GM10266 (cell line): ENCODE data around the gene NKG7.

Experiments used
- DNase-seq: peaks from one replicate; pipeline ENCODE4 v3.0.0; 2012; ENCODE audit errors: extremely low spot score
- CTCF ChIP-seq: IDR thresholded peaks from 2 replicates; pipeline ENCODE4 v1.5.1; 2012; ENCODE audit warnings: mild to moderate bottlenecking, low read depth; ENCODE audit not compliant: control insufficient read depth, insufficient read depth; ENCODE audit errors: missing control alignments

NKG7 gene

GRCh38 chr19:51346742-51347141 lies 25.7 kb downstream of the NKG7 start:
- DNase-seq = no peak
- no peak for TF ChIP-seq CTCF

- TF ChIP-seq CTCF = no peak
- DNase-seq = no peak
Observed at GRCh38 chr19:51345076-51345620, 27.3 kb downstream of the NKG7 start.

- no peak for DNase-seq
Observed at GRCh38 chr19:51342631-51343569, 29.6 kb downstream of the NKG7 start.

GRCh38 chr19:51341976-51342580 lies 30.4 kb downstream of the NKG7 start, which contains the start of gene VSIG10L:
TSS of gene VSIG10L (minus strand) at chr19:51342139. CDS start at chr19:51342124, 15 bp downstream.
- no peak for DNase-seq
- TF ChIP-seq CTCF = no peak

More at GRCh38 chr19:51342631-51343569, 29.6 kb downstream of the NKG7 start:
- no peak for TF ChIP-seq CTCF

- TF ChIP-seq CTCF = no peak
Observed at GRCh38 chr19:51341066-51341465, 31.4 kb downstream of the NKG7 start.

GRCh38 chr19:51339687-51340656 lies 32.5 kb downstream of the NKG7 start:
- TF ChIP-seq CTCF = peak; percentile 57
- DNase-seq = peak; percentile 100

More at GRCh38 chr19:51341066-51341465, 31.4 kb downstream of the NKG7 start:
- DNase-seq = no peak
